Activated CD4-positive, alpha-beta T cell treated with anti-CD3 and anti-CD28 coated beads, Interleukin-10, Interleukin-2, amounts not matched to agents 100 ng/mL and 50 ng/mL, durations not matched to agents 16 hours and 8 hours (primary cell): Measurements from ENCODE around the gene TNMD.
"Not testable (repeated sequence)": the region's sequence is repeated elsewhere in the genome, so short reads cannot be mapped to it uniquely, and the experiment has no call there.

Experiments used
- DNase-seq: peaks from one replicate; pipeline ENCODE4 v3.0.0-alpha.2; 2020

The TNMD gene

GRCh38 chrX:100584611-100585010 is at the start of gene TNMD:
TSS of gene TNMD (plus strand) at chrX:100584936. CDS start at chrX:100585019, 83 bp downstream.
- no peak for DNase-seq

- DNase-seq = not testable (repeated sequence)
These were observed 19.2 kb upstream of the TNMD start for GRCh38 chrX:100565534-100565933.

GRCh38 chrX:100586747-100587146 is 2.0 kb downstream of the TNMD start:
- no peak for DNase-seq

- no peak for DNase-seq
These were observed 3.1 kb downstream of the TNMD start for GRCh38 chrX:100587861-100588260.

GRCh38 chrX:100591256-100592051 is 6.7 kb downstream of the TNMD start:
- DNase-seq = no peak

- DNase-seq = no peak
These were observed 8.4 kb downstream of the TNMD start for GRCh38 chrX:100593126-100593525.

GRCh38 chrX:100593581-100593980 is 8.8 kb downstream of the TNMD start:
- no peak for DNase-seq

- DNase-seq = no peak
These were observed 11.9 kb downstream of the TNMD start for GRCh38 chrX:100596601-100597000.

GRCh38 chrX:100599456-100599855 is 14.7 kb downstream of the TNMD start:
- no peak for DNase-seq

GRCh38 chrX:100600340-100600739 is 15.6 kb downstream of the TNMD start:
- no peak for DNase-seq

GRCh38 chrX:100600758-100601157 is 16.0 kb downstream of the TNMD start:
- DNase-seq = peak; percentile 3

GRCh38 chrX:100606753-100607152 is 22.0 kb downstream of the TNMD start:
- no peak for DNase-seq

GRCh38 chrX:100609591-100609990 is 24.9 kb downstream of the TNMD start:
- no peak for DNase-seq

GRCh38 chrX:100611951-100612350 is 27.2 kb downstream of the TNMD start:
- no peak for DNase-seq

GRCh38 chrX:100615005-100615404 is 30.3 kb downstream of the TNMD start:
- DNase-seq = peak; percentile 64

- DNase-seq = no peak
These were observed 38.3 kb downstream of the TNMD start for GRCh38 chrX:100623001-100623400.

- peak; percentile 79 for DNase-seq
These were observed 41.3 kb downstream of the TNMD start for GRCh38 chrX:100625985-100626491.

GRCh38 chrX:100635040-100635439 is 50.3 kb downstream of the TNMD start:
- no peak for DNase-seq

GRCh38 chrX:100635989-100636320 is 51.2 kb downstream of the TNMD start:
- DNase-seq = no peak

- DNase-seq = peak; percentile 73
These were observed 51.7 kb downstream of the TNMD start, which contains the start of gene TSPAN6 for GRCh38 chrX:100636321-100636991. TSS of gene TSPAN6 (minus strand) at chrX:100636806. CDS start at chrX:100636694, 112 bp downstream.

- DNase-seq = no peak
These were observed 57.6 kb downstream of the TNMD start for GRCh38 chrX:100642290-100642689.

- DNase-seq = no peak
These were observed 58.5 kb downstream of the TNMD start for GRCh38 chrX:100643212-100643611.

- peak; percentile 13 for DNase-seq
These were observed 59.5 kb downstream of the TNMD start, which contains the start of gene SRPX2 for GRCh38 chrX:100643956-100644860. TSS of gene SRPX2 (plus strand) at chrX:100644199. CDS start at chrX:100646323, 2,124 bp downstream.
